Stimulated activated naive CD4-positive, alpha-beta T cell (primary cell): Measurements from ENCODE around the gene DDX54.

Source experiments
- DNase-seq, 6 experiments: peaks; one replicate each; lab custom pipeline; 2025; lab: John Stamatoyannopoulos, UW

The DDX54 gene

GRCh38 chr12:113162102-113163029, 22.9 kb downstream of the DDX54 start:
- no peak for DNase-seq

- no peak for DNase-seq
Observed at GRCh38 chr12:113161415-113162016, 23.8 kb downstream of the DDX54 start.

- DNase-seq, result no peak
Observed at GRCh38 chr12:113159937-113160336, 25.3 kb downstream of the DDX54 start.

GRCh38 chr12:113158439-113159203, 26.7 kb downstream of the DDX54 start:
- no peak for DNase-seq

- DNase-seq, result no peak
Observed at GRCh38 chr12:113157218-113157859, 27.9 kb downstream of the DDX54 start.

GRCh38 chr12:113155646-113156045, 29.6 kb downstream of the DDX54 start:
- no peak for DNase-seq

GRCh38 chr12:113155060-113155459, 30.2 kb downstream of the DDX54 start:
- DNase-seq, result no peak

- DNase-seq, result peak in 3 of 6 experiments; percentile 10 to 33 (median 19)
Observed at GRCh38 chr12:113154351-113154973, 30.8 kb downstream of the DDX54 start.

- DNase-seq, result peak; percentile 60 to 83 (median 78)
Observed at GRCh38 chr12:113152835-113153814, 32.2 kb downstream of the DDX54 start.

- DNase-seq, result no peak
Observed at GRCh38 chr12:113152196-113152834, 33.0 kb downstream of the DDX54 start.

GRCh38 chr12:113151655-113152054, 33.6 kb downstream of the DDX54 start:
- DNase-seq, result peak in 1 of 6 experiments; percentile 21

- peak in 1 of 6 experiments; percentile 14 for DNase-seq
Observed at GRCh38 chr12:113149361-113150150, 35.7 kb downstream of the DDX54 start, which contains the start of gene CFAP73. CFAP73 (plus strand) TSS chr12:113149724; CDS start chr12:113149858, 134 bp downstream.

GRCh38 chr12:113146999-113147398, 38.3 kb downstream of the DDX54 start:
- DNase-seq, result no peak

- DNase-seq, result no peak
Observed at GRCh38 chr12:113145720-113146551, 39.3 kb downstream of the DDX54 start.

GRCh38 chr12:113144806-113145205, 40.5 kb downstream of the DDX54 start:
- DNase-seq, result no peak

GRCh38 chr12:113143959-113144358, 41.3 kb downstream of the DDX54 start:
- no peak for DNase-seq

- no peak for DNase-seq
Observed at GRCh38 chr12:113142886-113143332, 42.4 kb downstream of the DDX54 start.
